ENCODE results near the gene CRACDL. TPM values are rescaled to one million over a fixed set of nuclear protein-coding genes. Genes with fewer than 3 reads are reported as not detected.

The CRACDL gene
- total and polyA plus RNA-seq, 8 donors: 3.6 to 11.0 (median 6.0) TPM

GRCh38 chr2:98771721-98772524 lies 164.1 kb downstream of the CRACDL start:
- no peak for FAIRE-seq
- DNase-seq: no peak
- intact Hi-C loops (cut with DNase I): no loop called here
- no peaks in the 10 kb centered on the region for H3K36me3 ChIP-seq
- ATAC-seq: peak in 1 of 4 donors; percentile 3
- no peaks in the 10 kb centered on the region for H3K9me3 ChIP-seq
- 80% methylated on average over 17 of the region's 17 CpGs for WGBS, 2 donors
- no peak overlapping the region for H3K4me3 ChIP-seq
- H3K4me1 ChIP-seq: peaks cover 0 to 15% (median 9%) of the 10 kb centered on the region in 3 donors
- no peak for TF ChIP-seq CTCF (IDR thresholded peaks at IDR 0.05)
- no peaks in the 10 kb centered on the region for H3K27me3 ChIP-seq
- peak overlapping the region in 1 of 4 donors; percentile 8 for H3K27ac ChIP-seq

GRCh38 chr2:98771264-98771663 lies 164.8 kb downstream of the CRACDL start:
- 82 to 93% methylated on average over 2 of the region's 2 CpGs for WGBS, 2 donors
- no peak for ATAC-seq

GRCh38 chr2:98769784-98770183 lies 166.2 kb downstream of the CRACDL start:
- intact Hi-C loops (cut with DNase I): no loop called here
- Histone ChIP-seq H3K36me3 (no peaks in the 10 kb centered on the region), H3K27ac (peak overlapping the region in 2 of 4 donors; percentile 56 to 69), H3K27me3 (no peaks in the 10 kb centered on the region), H3K9me3 (no peaks in the 10 kb centered on the region), H3K4me1 (peaks cover 0 to 19% (median 9%) of the 10 kb centered on the region in 3 donors), H3K4me3 (no peak overlapping the region)
- 62 to 72% methylated on average over 14 of the region's 14 CpGs for WGBS, 2 donors
- peak; percentile 35 to 74 (median 52) for ATAC-seq
- peak in 1 of 6 donors; percentile 32 for DNase-seq
- no peak for TF ChIP-seq CTCF (IDR thresholded peaks at IDR 0.05)
- FAIRE-seq: no peak

More at GRCh38 chr2:98771264-98771663, 164.8 kb downstream of the CRACDL start:
- Histone ChIP-seq H3K4me1 (peaks cover 0 to 19% (median 9%) of the 10 kb centered on the region in 3 donors), H3K27me3 (no peaks in the 10 kb centered on the region), H3K36me3 (no peaks in the 10 kb centered on the region), H3K27ac (peak overlapping the region in 1 of 4 donors; percentile 8), H3K9me3 (no peaks in the 10 kb centered on the region), H3K4me3 (no peak overlapping the region)
- no peak for DNase-seq
- intact Hi-C loops (cut with DNase I): no loop called here
- TF ChIP-seq CTCF (IDR thresholded peaks at IDR 0.05): no peak
- no peak for FAIRE-seq

GRCh38 chr2:98769114-98769476 lies 166.9 kb downstream of the CRACDL start:
- DNase-seq (no peak), ATAC-seq (peak in 2 of 4 donors; percentile 29 to 33), FAIRE-seq (no peak)
- Histone ChIP-seq H3K4me1 (peaks cover 0 to 19% (median 9%) of the 10 kb centered on the region in 3 donors), H3K4me3 (no peak overlapping the region), H3K27ac (peak overlapping the region in 2 of 4 donors; percentile 56 to 69), H3K9me3 (no peaks in the 10 kb centered on the region), H3K27me3 (no peaks in the 10 kb centered on the region), H3K36me3 (no peaks in the 10 kb centered on the region)
- intact Hi-C loops (cut with DNase I): no loop called here
- 60 to 62% methylated on average over 6 of the region's 6 CpGs for WGBS, 2 donors
- no peak for TF ChIP-seq CTCF (IDR thresholded peaks at IDR 0.05)

Data from pancreas (tissue), 10 donors.